HCT116 (cell line): ENCODE data around the gene EIF2B2. TPM values are rescaled to one million over a fixed set of nuclear protein-coding genes. Genes with fewer than 3 reads are reported as not detected.

Source experiments
- ATAC-seq: fragments of 200-7000 bp; cut with Tn5 transposase; 2 replicates; pipeline ENCODE4 v1.9.1; 2020; ENCODE audit warnings: mild to moderate bottlenecking, moderate library complexity
- BruUV-seq: library from RNA; stranded (reverse); fragments of 400-500 nt; replicated peaks from 2 replicates; lab custom pipeline; 2021; lab: Mats Ljungman, UMichigan
- CTCF ChIA-PET: fragments of 300-600 bp; sonication (Branson Sonifier 250); formaldehyde crosslinking; loops from one replicate; lab custom pipeline; 2021; ENCODE audit warnings: antibody characterized with exemption; lab: Charles Lee
- POLR2A ChIA-PET: fragments of 300-600, 350-600 bp; sonication (Branson Sonifier 250); formaldehyde crosslinking; loops from one replicate; lab custom pipeline; 2021; ENCODE audit warnings: antibody characterized with exemption; lab: Charles Lee
- RAD21 ChIA-PET, 2 experiments: fragments of 300-600 bp; sonication (Branson Sonifier 250); formaldehyde crosslinking; loops; one replicate each; lab custom pipeline; 2023; ENCODE audit warnings: low total read pairs in 2 of 2; ENCODE audit not compliant: uncharacterized antibody in 2 of 2, unreplicated experiment in 2 of 2, low non-redundant PET in 1 of 2; lab: Charles Lee
- DNase-seq: peaks from one replicate; pipeline ENCODE4 v3.0.0-alpha.2; 2010; ENCODE audit warnings: low read depth, low spot score
- H2AFZ ChIP-seq: fragments of 200-600 bp; shearing (Covaris generic), sonication (generic); 2 replicates; pipeline ENCODE4 v1.6.1; 2017; ENCODE audit warnings: low read depth, mixed run types, mixed read lengths, antibody characterized with exemption, low read length; ENCODE audit not compliant: poor library complexity, severe bottlenecking
- H3K27ac ChIP-seq: 2 replicates; pipeline ENCODE4 v1.5.1; 2012; ENCODE audit warnings: low read depth, low read length
- H3K27me3 ChIP-seq: fragments of 200-600 bp; sonication (generic); 2 replicates; pipeline ENCODE4 v1.6.1; 2016; ENCODE audit warnings: mixed run types, low read length, mixed read lengths; ENCODE audit not compliant: insufficient read depth
- H3K36me3 ChIP-seq, 2 experiments: fragments of 200-500 bp in 1 of 2; fragments of 200-600 bp in 1 of 2; sonication (Bioruptor generic) in 1 of 2; sonication (generic) in 1 of 2; 2 replicates each; pipeline versions ENCODE4 v1.5.1 to v1.6.1; 2014 to 2016; ENCODE audit warnings: low read length in 2 of 2, inconsistent platforms in 1 of 2, mixed read lengths in 1 of 2, mixed run types in 1 of 2; ENCODE audit not compliant: insufficient read depth in 2 of 2, control insufficient read depth in 1 of 2
- H3K4me1 ChIP-seq, 2 experiments: fragments of 200-600 bp in 1 of 2; sonication (generic) in 1 of 2; 2 replicates each; pipeline versions ENCODE4 v1.5.1 to v1.6.1; 2012 to 2017; ENCODE audit warnings: low read length in 2 of 2, inconsistent platforms in 1 of 2, mild to moderate bottlenecking in 1 of 2, mixed read lengths in 1 of 2, mixed run types in 1 of 2, moderate library complexity in 1 of 2; ENCODE audit not compliant: insufficient read depth in 2 of 2, control insufficient read depth in 1 of 2
- H3K4me2 ChIP-seq: fragments of 200-600 bp; sonication (generic); 2 replicates; pipeline ENCODE4 v1.6.1; 2017; ENCODE audit warnings: mixed run types, low read length, mixed read lengths
- H3K4me3 ChIP-seq, 2 experiments: fragments of 200-600 bp in 1 of 2; sonication (generic) in 1 of 2; replicated peaks in 1 of 2; 2 replicates each; pipeline ENCODE4 v1.5.1; 2011 to 2016; ENCODE audit warnings: low read length in 2 of 2, control low read depth in 1 of 2, low read depth in 1 of 2, mild to moderate bottlenecking in 1 of 2, mixed read lengths in 1 of 2, mixed run types in 1 of 2
- H3K79me2 ChIP-seq: fragments of 200-600 bp; sonication (generic); 2 replicates; pipeline ENCODE4 v1.6.1; 2017; ENCODE audit warnings: mild to moderate bottlenecking, mixed run types, low read length, moderate library complexity, mixed read lengths; ENCODE audit not compliant: insufficient read depth
- H3K9ac ChIP-seq: fragments of 200-600 bp; sonication (generic); 2 replicates; pipeline ENCODE4 v1.6.1; 2016; ENCODE audit warnings: low read length, mixed read lengths
- H3K9me2 ChIP-seq: fragments of 200-600 bp; sonication (generic), shearing (Covaris generic); 2 replicates; pipeline ENCODE4 v1.6.1; 2017; ENCODE audit warnings: mixed run types, mild to moderate bottlenecking, moderate library complexity; ENCODE audit not compliant: insufficient read depth
- H3K9me3 ChIP-seq, 2 experiments: fragments of 200-500 bp in 1 of 2; fragments of 200-600 bp in 1 of 2; sonication (Bioruptor generic) in 1 of 2; sonication (generic) in 1 of 2; 2 replicates each; pipeline ENCODE4 v1.6.1; 2014 to 2017; ENCODE audit warnings: low read length in 2 of 2, mixed read lengths in 2 of 2, inconsistent platforms in 1 of 2, low read depth in 1 of 2, mild to moderate bottlenecking in 1 of 2, mixed run types in 1 of 2, moderate library complexity in 1 of 2; ENCODE audit not compliant: control insufficient read depth in 1 of 2, insufficient read depth in 1 of 2
- H4K20me1 ChIP-seq: fragments of 200-600 bp; sonication (generic), shearing (Covaris generic); 2 replicates; pipeline ENCODE4 v1.6.1; 2017; ENCODE audit warnings: mixed run types, mild to moderate bottlenecking, moderate library complexity; ENCODE audit not compliant: insufficient read depth
- ATF3 ChIP-seq: IDR thresholded peaks from 2 replicates; pipeline ENCODE4 v1.6.1; 2012
- CEBPB ChIP-seq: IDR thresholded peaks from 2 replicates; pipeline ENCODE4 v1.6.1; 2012; ENCODE audit warnings: low read depth
- POLR2A ChIP-seq: IDR thresholded peaks from 2 replicates; pipeline ENCODE4 v1.7.0; 2011; ENCODE audit warnings: borderline replicate concordance; ENCODE audit not compliant: insufficient read depth, insufficient read length; ENCODE audit errors: extremely low read depth
- SIN3A ChIP-seq: IDR thresholded peaks from 2 replicates; pipeline ENCODE4 v1.6.1; 2012; ENCODE audit warnings: low read depth
- YY1 ChIP-seq: IDR thresholded peaks from 2 replicates; pipeline ENCODE4 v1.6.1; 2011; ENCODE audit warnings: low read length, low read depth, moderate library complexity, mild to moderate bottlenecking; ENCODE audit not compliant: insufficient replicate concordance; ENCODE audit errors: extremely low read depth
- ZFX ChIP-seq: fragments of 450-650 bp; IDR thresholded peaks from 2 replicates; pipeline ENCODE4 v1.6.1; 2017
- intact Hi-C: fragments of 100-400 bp; cut with micrococcal nuclease; formaldehyde crosslinking; loops from 2 replicates; pipeline ENCODE4 v1.10.0; 2022
- total RNA-seq: library from RNA; stranded (reverse); gene quantifications from one replicate; pipeline ENCODE4 v1.2.1, GENCODE V29; 2021; ENCODE audit not compliant: unreplicated experiment
- TF ChIP-seq, protein P1 (sequence below): IDR thresholded peaks from 2 replicates; pipeline ENCODE4 v1.6.1; 2012; ENCODE audit warnings: low read depth

EIF2B2 gene
- total RNA-seq, 1 experiment from 2014 or later: 54.8 TPM

DNA sequence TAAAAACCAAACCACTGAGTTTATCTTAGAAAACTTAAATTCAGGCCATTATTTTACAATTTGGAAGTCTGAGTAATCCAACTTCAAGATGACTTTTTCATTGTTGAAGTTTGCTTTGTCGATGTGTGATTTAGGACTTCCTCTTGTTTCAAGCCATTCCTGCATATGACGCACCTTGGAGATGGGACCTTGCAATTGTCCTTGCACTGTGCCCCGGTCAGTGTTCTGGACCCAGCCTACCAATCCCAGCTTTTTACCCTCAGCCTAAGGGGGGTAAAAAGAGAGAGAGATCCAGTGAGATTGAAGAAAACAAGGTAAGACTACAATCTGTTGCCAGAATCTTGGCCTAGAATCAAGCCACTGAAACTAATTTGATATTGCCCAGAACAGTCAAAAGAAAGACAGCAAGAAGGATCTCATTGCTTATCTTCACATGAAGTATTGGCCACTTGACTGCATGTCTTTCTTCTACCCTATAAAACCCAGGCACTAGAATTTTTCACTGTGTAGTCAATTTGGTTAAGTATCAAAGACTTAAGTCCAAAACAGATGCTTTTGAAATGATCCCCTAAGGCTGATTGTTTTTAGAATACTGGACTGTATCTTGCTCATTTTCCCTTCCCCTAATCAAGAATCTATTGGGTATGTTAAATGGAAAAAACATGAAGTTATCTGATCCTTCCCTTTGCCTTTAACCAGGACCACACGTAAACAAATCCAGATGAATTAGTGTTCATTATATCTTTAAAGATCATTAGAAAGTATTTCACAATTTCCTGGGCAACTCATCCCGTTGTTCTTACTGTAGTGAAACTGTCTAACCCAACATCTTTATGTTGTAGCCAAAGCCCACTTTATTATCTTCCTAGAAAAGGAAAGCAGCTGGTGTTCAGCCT lies 50.9 kb downstream of the EIF2B2 start:
- ChIA-PET RAD21 (no interaction called here), CTCF (no interaction called here), POLR2A (no interaction called here)
- Histone ChIP-seq H3K9me3 (no peaks in the 10 kb centered on the region), H3K36me3 (peaks cover 0 to 7% of the 10 kb centered on the region in 2 experiments; a peak in 2 of 4 replicates), H3K27ac (no peak overlapping the region), H3K9me2 (no peaks in the 10 kb centered on the region), H3K79me2 (peaks cover 31% of the 10 kb centered on the region), H3K4me1 (peaks cover 0 to 16% of the 10 kb centered on the region in 2 experiments; a peak in 3 of 4 replicates), H3K9ac (no peak overlapping the region), H3K4me2 (no peak overlapping the region), H3K4me3 (no peak overlapping the region), H3K27me3 (no peaks in the 10 kb centered on the region), H4K20me1 (no peaks in the 10 kb centered on the region), H2AFZ (no peak overlapping the region)
- no TSS peak for BruUV-seq
- intact Hi-C loops: no loop called here
- TF ChIP-seq POLR2A (no peak), CEBPB (no peak), ATF3 (no peak), SIN3A (no peak), YY1 (no peak), ZFX (no peak)
- TF ChIP-seq, protein P1, sequence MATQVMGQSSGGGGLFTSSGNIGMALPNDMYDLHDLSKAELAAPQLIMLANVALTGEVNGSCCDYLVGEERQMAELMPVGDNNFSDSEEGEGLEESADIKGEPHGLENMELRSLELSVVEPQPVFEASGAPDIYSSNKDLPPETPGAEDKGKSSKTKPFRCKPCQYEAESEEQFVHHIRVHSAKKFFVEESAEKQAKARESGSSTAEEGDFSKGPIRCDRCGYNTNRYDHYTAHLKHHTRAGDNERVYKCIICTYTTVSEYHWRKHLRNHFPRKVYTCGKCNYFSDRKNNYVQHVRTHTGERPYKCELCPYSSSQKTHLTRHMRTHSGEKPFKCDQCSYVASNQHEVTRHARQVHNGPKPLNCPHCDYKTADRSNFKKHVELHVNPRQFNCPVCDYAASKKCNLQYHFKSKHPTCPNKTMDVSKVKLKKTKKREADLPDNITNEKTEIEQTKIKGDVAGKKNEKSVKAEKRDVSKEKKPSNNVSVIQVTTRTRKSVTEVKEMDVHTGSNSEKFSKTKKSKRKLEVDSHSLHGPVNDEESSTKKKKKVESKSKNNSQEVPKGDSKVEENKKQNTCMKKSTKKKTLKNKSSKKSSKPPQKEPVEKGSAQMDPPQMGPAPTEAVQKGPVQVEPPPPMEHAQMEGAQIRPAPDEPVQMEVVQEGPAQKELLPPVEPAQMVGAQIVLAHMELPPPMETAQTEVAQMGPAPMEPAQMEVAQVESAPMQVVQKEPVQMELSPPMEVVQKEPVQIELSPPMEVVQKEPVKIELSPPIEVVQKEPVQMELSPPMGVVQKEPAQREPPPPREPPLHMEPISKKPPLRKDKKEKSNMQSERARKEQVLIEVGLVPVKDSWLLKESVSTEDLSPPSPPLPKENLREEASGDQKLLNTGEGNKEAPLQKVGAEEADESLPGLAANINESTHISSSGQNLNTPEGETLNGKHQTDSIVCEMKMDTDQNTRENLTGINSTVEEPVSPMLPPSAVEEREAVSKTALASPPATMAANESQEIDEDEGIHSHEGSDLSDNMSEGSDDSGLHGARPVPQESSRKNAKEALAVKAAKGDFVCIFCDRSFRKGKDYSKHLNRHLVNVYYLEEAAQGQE: no peak
- ATAC-seq: no peak
- no peak for DNase-seq
